Inflammatory macrophage treated with lipopolysaccharide for 1 hour (primary cell): ENCODE measurements around the gene SEMA3C.

ENCODE experiments used
- DNase-seq, 2 donors: peaks; one replicate each; pipeline ENCODE4 v3.0.0-alpha.2; 2020 to 2022

The SEMA3C gene

DNA sequence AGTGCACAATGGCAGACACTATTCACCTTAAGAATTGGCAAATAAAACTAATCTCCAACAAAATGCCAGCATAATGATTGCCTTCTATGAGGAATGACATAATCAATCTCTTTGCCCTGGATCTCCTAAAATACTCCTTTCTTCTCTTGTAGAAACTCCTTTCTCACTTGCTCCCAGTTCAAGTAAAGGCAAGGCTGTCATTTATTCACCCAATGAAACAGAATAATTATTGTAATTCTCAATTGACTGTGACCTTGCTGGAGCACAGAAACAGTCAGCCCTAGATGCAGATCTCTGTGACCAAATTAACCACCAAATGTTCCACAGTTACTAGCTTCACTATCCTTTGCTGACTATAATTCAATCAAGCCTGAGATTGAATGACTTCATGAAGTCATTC, 99.3 kb downstream of the SEMA3C start:
- no peak for DNase-seq

DNA sequence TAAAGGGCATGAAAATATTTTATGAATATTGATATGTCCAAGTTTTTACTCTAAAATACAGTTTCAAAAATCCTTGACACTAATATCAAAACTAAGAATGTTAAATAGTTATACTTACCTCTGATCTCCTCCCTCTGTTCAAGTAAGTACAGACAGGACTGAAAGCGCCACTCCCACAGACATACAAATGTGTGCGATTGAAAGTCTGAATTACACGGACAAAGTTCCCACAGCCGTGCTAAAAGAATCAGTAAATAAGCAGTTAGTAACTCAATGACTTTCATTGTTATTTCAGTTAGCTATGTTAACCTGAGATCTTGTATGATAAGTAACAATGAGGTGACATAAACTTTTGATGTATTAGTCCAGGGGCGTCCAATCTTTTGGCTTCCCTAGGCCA, 100.7 kb downstream of the SEMA3C start:
- no peak for DNase-seq

DNA sequence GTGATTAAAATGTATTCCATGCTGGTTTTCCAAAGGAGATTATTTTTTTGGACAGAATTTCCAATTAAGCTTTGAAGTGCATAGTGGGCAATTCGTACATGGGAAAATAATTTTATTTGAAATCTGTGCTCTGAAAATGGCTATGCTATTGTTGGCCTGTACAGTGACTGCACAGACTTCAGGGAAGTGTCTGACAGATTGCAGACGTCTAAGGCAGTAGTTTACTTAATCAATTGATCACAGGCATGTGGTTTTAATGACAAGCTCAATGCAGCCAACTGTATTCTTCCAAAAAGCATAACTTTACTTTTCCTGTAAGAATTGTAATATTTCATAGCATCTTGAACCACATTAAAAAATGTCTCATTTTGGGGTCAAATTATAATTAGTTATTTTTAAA, 102.0 kb downstream of the SEMA3C start:
- no peak for DNase-seq

DNA sequence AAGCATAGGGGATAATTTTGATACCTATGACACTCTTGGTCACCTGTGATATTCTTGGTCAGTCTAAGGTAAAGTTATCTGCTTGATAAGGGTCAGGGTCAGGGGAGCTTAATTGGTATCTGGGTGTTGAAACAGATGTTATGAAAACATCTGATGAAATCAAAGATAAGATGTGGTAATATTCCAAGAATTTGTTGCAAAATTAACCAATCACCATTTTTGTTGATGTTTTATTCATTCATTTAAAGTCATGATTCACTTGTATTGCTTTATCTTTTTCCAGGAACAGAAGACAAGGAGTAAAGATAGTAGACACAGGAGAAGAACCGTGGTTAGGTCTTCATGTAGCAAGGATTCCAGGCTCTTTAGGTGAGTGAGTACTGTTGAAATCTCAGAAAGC, 103.1 kb downstream of the SEMA3C start:
- DNase-seq, result peak in 1 of 2 donors; percentile 26

DNA sequence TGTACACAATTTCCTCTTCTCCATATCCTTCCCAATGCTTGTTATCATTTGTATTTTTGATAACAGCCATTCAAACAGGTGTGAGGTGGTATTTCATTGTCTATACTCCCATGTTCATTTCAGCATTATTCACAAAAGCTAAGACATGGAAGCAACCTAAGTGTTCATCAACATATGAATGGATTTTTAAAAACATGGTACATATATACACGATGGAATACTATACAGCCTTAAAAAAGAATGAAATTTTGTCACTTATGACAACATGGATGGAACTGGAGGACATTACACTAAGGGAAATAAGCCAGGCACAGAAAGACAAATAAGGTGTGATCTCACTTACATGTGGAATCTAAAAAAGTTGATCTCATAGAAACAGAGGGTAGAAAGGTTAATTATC, 109.3 kb downstream of the SEMA3C start:
- DNase-seq, result no peak

DNA sequence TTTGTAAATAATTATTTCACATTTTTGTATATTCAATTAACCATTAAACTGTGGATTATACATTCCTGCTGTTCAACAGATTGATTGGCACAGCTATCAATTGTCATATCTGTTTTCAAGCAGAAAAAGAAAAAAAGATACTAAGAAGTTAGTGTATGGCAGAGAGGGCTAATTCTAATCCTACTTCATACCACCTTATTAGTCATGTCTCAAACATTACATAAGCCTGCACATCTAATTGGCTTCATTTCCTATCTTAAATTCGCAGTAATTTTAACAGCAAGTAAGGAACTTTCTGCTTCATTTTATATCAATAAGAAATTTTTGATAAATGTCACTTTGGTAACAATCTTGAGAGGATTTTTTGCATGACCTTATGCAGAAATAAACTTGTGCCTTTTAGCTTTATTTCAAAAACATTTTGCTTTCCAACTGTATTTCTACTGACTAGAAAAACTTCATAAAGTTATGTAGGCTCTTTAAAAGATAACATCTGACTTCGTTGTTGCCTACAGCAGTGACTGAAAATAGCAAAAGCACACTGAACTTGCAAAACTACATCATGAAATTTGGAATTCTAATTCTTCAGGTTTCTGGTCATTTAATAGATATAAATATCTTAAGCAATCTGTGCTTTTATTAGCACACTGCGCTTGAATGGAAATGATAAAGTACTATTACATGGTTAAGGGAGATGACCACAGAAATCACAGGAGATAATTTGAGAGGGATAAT, 111.5 kb downstream of the SEMA3C start:
- DNase-seq, result no peak

DNA sequence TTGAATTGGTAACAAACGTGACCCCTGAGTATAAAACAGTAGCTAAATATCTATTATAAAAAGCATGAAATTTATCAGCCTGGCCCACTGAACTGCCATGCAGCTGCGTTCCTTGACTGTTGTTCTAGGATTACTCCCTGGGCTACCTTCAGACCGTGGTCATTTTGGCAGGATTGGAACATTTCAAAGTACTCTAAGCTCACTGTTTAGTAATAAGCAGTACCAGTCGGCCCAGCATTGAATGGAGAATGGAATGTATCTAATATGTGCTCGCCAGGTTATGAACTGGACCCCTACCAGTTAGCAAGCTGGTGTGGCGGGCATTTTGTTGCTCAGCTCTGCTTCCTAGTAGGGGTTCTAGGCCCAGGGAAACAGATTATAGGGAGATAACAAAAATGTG, 112.2 kb downstream of the SEMA3C start:
- DNase-seq, result no peak

DNA sequence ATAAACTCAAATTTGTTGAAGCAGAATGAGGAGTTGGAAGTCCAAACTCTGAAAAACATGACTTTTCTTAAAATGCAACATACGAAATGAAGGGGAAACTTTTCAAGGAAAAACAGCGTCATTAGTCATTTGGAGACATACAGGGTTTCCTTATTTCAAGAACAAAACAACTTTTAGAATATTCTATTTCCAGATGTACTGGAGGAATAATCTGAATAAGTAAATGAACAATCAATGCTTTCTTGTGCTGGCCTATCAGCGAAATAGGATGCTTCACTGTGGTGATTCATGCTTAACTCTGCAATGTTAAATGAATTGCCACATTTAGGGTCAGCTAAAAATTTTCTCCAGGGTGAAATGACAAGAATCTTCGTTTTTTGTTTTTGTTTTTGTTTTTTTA, 114.3 kb downstream of the SEMA3C start:
- no peak for DNase-seq

DNA sequence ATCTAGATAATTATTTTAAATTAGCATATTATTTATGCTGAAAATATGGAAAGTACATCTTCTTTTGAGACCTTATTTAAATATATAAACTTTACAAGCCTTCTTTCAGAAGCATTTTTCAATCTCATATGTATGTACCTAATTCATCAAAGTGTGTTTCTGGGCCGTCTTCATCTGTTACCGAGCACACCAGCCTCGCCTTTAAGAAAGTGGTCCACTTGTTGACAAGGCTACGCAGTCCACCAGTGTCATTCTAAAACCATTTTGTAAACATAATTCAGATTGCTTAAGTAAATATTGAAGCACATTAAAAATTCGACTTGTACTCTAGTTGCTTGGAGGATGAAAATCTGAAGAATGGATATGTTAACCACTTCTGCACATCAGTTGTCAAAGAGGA, 116.3 kb downstream of the SEMA3C start:
- no peak for DNase-seq

DNA sequence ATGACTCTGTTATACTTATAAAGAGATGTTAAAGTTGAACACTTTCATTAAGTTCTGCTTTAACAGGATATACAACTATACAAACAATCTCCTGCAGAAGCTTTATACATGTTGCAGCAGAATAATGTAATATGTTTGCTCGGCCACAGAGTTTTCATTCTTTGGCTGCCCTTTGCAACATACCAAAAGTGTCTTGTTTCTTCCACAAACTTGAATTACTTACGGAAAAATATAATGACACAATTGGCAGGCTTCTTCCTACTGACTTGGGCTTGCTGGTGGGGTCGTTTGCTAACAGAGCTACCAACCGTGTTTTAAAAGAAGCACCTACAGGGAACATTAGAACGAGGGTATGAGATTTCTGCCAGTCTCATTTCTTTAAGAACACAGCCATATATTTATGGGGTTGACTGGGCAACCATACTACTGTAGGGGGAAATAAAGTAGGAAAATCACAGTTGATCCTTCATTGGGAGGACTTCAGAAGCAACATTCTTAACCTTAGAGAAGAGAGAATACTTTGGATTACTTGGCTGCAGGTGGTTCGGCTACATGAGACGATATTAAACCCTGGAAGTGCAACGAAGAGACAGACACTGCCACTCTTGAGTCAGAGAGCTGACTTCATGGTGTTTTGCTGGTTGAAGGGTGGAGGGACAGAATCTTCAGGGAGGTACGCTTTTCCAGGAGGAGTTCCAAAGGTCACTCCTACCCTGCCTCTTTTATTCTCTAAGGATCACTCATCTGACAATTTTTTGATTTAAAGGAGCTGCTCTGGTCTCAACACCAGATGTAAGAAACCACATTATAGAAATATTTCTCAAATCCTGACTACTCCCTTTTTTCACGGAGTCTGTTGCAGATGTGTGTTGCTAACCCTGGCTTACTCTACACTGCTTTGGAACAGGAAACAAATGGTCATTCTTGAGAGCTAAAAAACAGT, 123.9 kb downstream of the SEMA3C start:
- no peak for DNase-seq

DNA sequence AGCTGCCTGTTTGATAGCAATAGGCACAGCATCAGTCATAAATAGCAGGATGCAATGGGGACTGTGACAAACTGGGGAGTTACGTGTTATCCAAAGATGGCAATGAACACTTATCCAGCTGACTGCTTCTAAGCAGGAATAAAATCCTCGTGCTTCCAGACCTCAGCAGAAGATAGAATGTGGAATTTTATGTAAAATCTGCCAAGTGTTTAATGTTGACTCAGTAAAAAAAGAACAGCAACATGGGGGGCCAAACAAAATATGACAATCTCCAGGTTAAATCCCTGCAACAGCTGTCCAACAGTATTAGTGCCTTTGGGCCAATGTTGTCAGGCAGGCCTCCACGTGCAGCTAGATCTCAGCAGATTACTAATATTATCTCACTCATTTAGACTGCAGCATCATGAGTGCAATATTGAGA, 127.3 kb downstream of the SEMA3C start:
- no peak for DNase-seq

DNA sequence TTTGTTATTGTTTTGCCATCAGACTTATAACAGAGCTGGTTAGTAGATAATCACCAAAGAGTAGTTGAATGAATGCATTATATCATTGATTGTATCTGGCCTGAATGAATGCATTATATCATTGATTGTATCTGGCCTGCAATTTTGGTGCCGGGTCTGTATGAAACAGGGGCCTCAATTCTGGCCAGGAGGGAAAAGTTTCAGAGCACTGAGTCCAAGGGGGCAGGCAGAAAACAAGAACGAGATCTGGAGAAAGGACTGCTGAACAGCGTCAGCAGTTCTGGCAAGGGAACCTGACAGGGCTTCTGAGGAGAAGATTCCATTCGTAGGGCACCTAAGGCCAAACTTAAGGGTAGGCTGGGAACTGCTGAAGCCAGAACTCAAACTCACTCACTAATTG, 128.0 kb downstream of the SEMA3C start:
- DNase-seq, result no peak

DNA sequence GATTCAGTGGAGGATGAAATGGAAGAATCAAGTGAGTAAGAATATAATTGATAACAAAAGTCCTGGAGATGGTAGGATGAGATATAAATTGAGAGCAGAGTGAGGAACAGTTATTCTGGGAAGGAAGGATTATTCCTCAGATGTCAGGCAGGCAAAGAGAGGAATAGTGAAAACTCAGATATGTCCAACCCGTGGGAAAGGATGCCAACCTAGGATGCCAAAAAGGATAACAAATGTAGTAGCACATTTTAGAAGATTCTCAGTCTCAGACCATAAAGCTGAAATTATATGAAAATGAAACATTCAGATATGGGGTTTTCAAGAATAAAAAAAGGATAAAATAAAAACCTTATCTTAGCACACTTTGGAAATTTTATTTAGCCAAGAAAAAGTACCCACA, 131.1 kb downstream of the SEMA3C start:
- DNase-seq, result no peak

DNA sequence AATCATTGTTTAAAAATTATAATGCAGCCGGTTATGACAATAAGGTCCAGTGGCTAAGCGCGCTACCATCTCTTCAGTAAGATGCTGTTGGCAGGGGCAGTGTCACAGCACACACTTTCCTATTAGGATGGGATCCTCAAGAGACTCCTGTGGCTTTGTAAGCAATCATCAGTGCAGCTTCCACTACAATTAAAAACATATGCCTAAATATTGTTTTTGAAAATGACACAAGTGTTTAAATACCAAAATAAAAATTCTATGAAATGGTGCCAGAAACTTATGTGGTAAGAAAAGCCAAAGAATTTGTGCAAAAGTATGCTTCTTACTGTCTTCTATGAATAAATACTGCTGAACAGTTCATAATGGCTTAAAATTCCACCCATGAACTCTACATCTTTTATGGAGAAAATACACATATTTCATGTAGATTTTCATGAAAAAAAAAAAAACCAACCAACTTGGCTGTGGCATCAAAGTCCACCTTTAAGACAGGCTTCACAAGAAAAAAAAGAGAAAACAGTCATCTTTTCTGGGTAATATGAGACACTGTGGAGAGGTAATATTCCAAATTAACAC, 132.8 kb downstream of the SEMA3C start:
- DNase-seq, result no peak

DNA sequence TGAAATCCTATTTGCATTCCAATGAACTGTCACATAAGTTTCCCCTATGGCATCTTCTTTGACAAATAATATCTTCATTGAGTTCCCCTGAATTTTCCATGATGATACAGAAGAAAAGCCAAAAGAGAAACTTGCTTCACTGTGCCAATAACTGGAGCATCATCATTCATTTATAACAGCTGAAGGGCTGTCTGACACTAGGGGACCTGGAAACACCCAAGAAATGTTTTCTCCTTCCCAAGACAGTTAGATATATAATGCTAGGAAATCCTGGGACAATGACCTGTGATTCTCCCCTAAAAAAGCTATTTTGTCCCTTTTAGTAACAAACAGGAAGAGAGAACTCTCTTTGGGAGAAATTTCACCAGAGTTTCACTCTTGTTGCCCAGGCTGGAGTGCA, 133.6 kb downstream of the SEMA3C start:
- peak in 1 of 2 donors; percentile 1 for DNase-seq

DNA sequence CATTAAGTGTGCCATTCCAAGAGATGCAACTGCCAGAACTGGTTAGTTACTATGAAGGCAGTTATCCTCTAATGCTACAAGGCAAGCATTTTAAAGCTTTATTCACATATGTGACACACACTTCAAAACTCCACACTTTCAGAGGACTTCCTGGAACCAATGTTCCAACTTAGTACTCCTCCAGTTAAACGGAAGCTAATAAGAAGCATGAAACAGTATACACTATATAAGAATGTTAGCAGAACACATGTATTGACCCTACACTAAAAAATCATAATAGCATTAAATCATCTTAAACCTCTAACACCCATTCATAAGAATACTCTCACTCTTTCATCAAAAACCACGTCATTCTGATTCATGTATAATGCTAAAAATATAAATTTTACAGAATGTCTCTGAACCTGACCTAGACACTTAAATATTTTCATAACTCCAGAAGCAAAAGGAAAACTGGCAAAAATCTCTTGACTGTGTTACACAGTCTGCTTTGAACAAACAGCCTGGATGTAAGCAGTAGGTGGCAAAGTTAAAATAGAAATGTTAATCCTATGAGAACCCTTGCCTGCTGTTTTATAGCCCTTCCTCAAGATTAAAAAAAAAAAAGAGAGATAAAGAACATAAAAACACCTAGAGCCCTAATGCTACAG, 135.0 kb downstream of the SEMA3C start:
- no peak for DNase-seq

DNA sequence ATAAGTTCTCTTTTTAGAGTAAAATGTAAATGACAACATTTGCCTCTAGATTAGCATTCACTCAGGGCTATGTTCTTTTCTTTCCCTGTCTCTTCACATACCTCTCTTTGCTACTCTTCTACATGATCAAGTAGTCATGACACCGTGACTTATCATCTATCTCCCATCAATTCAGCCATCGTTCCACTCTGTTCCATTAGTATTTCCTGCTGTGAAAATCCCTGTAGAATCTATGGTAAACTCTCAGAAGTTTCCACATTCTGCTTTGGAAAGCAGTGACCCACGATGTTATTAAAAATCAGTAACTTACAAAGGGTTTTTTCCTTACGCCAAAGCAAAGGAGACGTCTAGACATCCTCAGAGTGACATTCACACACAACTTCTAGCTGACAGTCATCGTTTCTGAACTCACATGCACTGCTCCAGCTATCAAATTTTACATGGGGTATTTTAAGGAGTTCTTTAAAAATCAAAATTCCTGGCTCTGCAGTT, 135.6 kb downstream of the SEMA3C start:
- DNase-seq, result no peak

DNA sequence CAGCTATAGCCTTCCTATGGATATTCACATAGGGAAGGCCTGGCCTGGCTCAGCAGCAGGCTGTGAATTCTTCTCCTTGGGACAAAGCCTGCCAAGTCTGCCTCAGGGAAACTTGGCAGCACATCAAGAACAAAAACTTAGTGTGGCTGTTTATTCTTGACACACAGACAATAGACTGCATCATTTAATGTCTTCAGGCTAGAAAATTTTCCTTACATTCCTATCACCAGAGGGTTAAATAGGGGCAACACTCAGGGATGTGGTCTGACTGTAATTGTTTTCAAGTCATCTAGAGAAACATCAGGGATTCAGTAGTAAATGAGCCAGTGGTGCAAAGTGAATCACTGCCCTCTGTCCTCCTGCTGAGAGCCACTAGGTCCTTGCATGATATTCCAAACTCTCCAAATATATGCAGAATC, 137.3 kb downstream of the SEMA3C start:
- no peak for DNase-seq

DNA sequence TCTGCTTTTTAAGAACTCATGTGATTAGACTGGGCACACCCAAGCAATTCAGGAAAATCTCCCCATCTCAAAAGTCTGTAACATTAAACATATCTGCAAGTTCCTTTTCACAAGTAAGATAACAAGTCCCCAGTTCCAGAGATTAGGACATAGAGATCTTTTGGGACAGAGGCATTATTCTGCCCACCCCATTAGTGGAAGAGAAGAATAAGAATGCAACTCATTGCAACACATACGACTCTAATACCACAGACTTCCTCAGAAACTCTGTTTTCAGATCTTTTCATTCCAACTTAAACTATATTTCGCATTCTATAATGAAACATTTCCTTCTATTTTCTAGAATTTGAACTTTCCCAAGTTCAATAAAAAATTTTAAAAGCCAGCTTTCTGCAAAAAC, 137.7 kb downstream of the SEMA3C start:
- peak in 1 of 2 donors; percentile 12 for DNase-seq

DNA sequence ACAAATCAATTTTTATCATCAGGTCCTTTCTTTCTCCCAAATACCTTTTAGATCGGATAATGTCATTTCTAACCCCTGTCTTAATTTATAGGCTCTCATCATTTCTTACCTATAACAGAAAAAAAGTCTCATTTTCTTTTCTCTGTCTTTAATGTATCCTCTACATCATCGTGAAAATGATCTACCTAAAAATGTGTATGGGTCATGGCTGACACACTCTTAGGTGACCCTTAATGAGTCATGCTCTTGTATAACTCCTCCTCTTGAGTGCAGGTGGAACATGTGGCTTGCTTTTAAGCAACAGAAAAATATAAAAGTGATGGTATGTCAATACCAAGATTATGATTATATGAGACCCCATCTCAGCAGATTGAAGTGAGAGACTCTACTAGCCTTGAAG, 139.4 kb downstream of the SEMA3C start:
- no peak for DNase-seq

DNA sequence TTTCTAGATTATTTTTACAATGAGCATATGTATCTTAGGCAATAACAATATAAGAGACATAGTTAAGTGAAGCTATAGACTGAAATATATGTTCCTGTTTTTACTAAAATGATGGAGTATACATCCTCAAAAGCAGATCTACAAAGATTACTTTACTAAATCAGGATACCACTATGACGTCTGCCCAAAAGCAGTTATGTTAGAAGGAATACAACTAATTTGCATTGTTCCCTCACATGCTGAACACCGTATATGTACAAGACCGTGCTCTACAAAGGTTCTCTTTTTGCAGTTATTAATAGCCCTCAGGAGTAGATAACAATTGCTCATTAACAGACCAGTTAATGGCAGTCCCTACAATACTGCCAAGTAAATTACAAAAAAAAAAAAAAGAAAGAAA, 143.0 kb downstream of the SEMA3C start:
- DNase-seq, result peak in 1 of 2 donors; percentile 2

DNA sequence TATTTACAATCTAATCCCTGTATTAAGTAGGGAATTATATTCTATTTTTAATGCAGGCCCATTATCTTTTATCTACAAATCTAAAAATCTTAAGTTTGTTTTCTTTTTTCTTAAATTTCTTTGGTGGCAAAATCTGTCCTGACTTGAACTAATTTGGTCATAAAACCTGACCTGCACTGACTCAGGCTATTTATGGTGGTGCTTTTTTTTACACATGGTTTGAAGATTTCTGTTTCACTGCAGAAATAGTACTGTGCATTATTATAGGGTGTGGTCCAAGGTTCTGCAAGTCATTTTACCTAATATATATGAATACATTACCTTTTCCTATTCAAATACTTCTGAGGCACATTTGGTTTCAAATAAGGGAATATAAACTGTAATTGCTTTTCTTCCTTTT, 143.4 kb downstream of the SEMA3C start:
- DNase-seq, result no peak

DNA sequence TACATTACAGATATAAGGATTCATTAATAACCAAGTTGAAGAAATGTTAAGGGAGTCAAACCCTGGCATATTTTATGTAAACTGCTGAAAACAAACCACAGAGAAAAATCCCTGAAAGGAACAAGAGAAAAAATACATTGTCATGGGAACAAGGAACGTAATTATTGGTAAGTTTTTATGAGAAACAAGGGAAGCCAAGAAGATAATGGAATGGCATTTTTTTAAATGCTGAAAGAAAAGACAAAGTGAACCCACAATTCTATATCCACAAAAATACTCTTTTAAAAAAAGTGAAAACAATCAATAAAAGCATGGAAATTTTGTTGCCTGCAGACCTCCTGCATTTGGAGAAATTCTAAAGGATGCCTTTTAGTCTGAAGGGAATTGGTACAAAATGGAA, 144.0 kb downstream of the SEMA3C start:
- DNase-seq, result no peak
